ENCODE measurements around the gene JAZF1.

JAZF1 gene

GRCh38 chr7:28093623-28094232 is 86.9 kb downstream of the JAZF1 start:
- WGBS: 65% methylated on average over 8 of the region's 9 CpGs
- Histone ChIP-seq H3K4me1 (ENCODE audit: control insufficient read depth, insufficient read depth, low read depth, low read length) (peaks cover 5% of the 10 kb centered on the region), H3K79me1 (replicated peaks; ENCODE audit: low read length, poor library complexity, severe bottlenecking) (peaks cover 35% of the 10 kb centered on the region)

GRCh38 chr7:28091190-28091589 is 89.4 kb downstream of the JAZF1 start:
- Histone ChIP-seq H2BK5ac (ENCODE audit: low read depth, low read length, poor library complexity, severe bottlenecking) (no peak overlapping the region), H2AFZ (ENCODE audit: low read depth, low read length) (no peak overlapping the region), H2BK15ac (ENCODE audit: low read depth, poor library complexity, severe bottlenecking) (no peak overlapping the region), H4K91ac (ENCODE audit: low read length) (no peak overlapping the region), H2BK120ac (ENCODE audit: low read depth, low read length) (no peak overlapping the region), H3K36me3 (ENCODE audit: control insufficient read depth in 1 of 2, insufficient read depth in 2 of 2, low read depth in 1 of 2, low read length in 2 of 2) (no peaks in the 10 kb centered on the region), H3K4me1 (ENCODE audit: control insufficient read depth, insufficient read depth, low read depth, low read length) (peaks cover 5% of the 10 kb centered on the region), H3K23ac (ENCODE audit: low read length in 2 of 2) (no peak overlapping the region), H3K4ac (ENCODE audit: low read depth in 1 of 2, low read length in 2 of 2) (no peak overlapping the region), H3K9me3 (ENCODE audit: control insufficient read depth, low read length) (no peaks in the 10 kb centered on the region), H3K4me2 (ENCODE audit: low read length, poor library complexity, severe bottlenecking) (no peak overlapping the region), H3K14ac (ENCODE audit: low read length in 2 of 2) (no peak overlapping the region), H3K18ac (ENCODE audit: low read depth in 1 of 2, low read length in 2 of 2) (no peak overlapping the region), H3K9ac (ENCODE audit: low read length) (no peak overlapping the region), H3K27ac (ENCODE audit: low read length, poor library complexity, severe bottlenecking) (no peak overlapping the region), H3K79me1 (replicated peaks; ENCODE audit: low read length, poor library complexity, severe bottlenecking) (peaks cover 36% of the 10 kb centered on the region), H2AK5ac (ENCODE audit: low read length, severe bottlenecking) (no peak overlapping the region), H2BK12ac (ENCODE audit: low read length in 2 of 2) (no peak overlapping the region), H3K27me3 (ENCODE audit: control insufficient read depth in 1 of 2, insufficient read depth in 1 of 2, low read length in 2 of 2) (no peaks in the 10 kb centered on the region), H4K8ac (ENCODE audit: low read length) (no peak overlapping the region), H3K4me3 (ENCODE audit: insufficient read depth in 1 of 2, low read depth in 1 of 2, low read length in 2 of 2) (no peak overlapping the region)
- DNase-seq: no peak
- WGBS: no CpG with 5 or more reads among the region's 1 CpG

More at GRCh38 chr7:28093623-28094232, 86.9 kb downstream of the JAZF1 start:
- no peak overlapping the region for H2AFZ ChIP-seq (ENCODE audit: low read depth, low read length)
- H3K36me3 ChIP-seq (ENCODE audit: control insufficient read depth in 1 of 2, insufficient read depth in 2 of 2, low read depth in 1 of 2, low read length in 2 of 2): no peaks in the 10 kb centered on the region
- H3K4me3 ChIP-seq (ENCODE audit: insufficient read depth in 1 of 2, low read depth in 1 of 2, low read length in 2 of 2): no peak overlapping the region
- no peak overlapping the region for H2BK120ac ChIP-seq (ENCODE audit: low read depth, low read length)
- peak; percentile 76 for DNase-seq
- H3K18ac ChIP-seq (ENCODE audit: low read depth in 1 of 2, low read length in 2 of 2): no peak overlapping the region
- H3K14ac ChIP-seq (ENCODE audit: low read length in 2 of 2): no peak overlapping the region
- no peaks in the 10 kb centered on the region for H3K9me3 ChIP-seq (ENCODE audit: control insufficient read depth, low read length)
- H2BK15ac ChIP-seq (ENCODE audit: low read depth, poor library complexity, severe bottlenecking): no peak overlapping the region
- H3K27me3 ChIP-seq (ENCODE audit: control insufficient read depth in 1 of 2, insufficient read depth in 1 of 2, low read length in 2 of 2): no peaks in the 10 kb centered on the region
- H4K8ac ChIP-seq (ENCODE audit: low read length): no peak overlapping the region
- no peak overlapping the region for H2BK12ac ChIP-seq (ENCODE audit: low read length in 2 of 2)
- H2AK5ac ChIP-seq (ENCODE audit: low read length, severe bottlenecking): no peak overlapping the region
- no peak overlapping the region for H4K91ac ChIP-seq (ENCODE audit: low read length)
- H3K9ac ChIP-seq (ENCODE audit: low read length): peak overlapping the region; percentile 24
- H3K27ac ChIP-seq (ENCODE audit: low read length, poor library complexity, severe bottlenecking): no peak overlapping the region
- no peak overlapping the region for H3K23ac ChIP-seq (ENCODE audit: low read length in 2 of 2)
- no peak overlapping the region for H3K4ac ChIP-seq (ENCODE audit: low read depth in 1 of 2, low read length in 2 of 2)
- H3K4me2 ChIP-seq (ENCODE audit: low read length, poor library complexity, severe bottlenecking): no peak overlapping the region
- no peak overlapping the region for H2BK5ac ChIP-seq (ENCODE audit: low read depth, low read length, poor library complexity, severe bottlenecking)

- Histone ChIP-seq H3K4me1 (ENCODE audit: control insufficient read depth, insufficient read depth, low read depth, low read length) (peaks cover 3% of the 10 kb centered on the region), H3K4ac (ENCODE audit: low read depth in 1 of 2, low read length in 2 of 2) (no peak overlapping the region), H3K18ac (ENCODE audit: low read depth in 1 of 2, low read length in 2 of 2) (no peak overlapping the region), H2BK12ac (ENCODE audit: low read length in 2 of 2) (no peak overlapping the region), H3K4me2 (ENCODE audit: low read length, poor library complexity, severe bottlenecking) (no peak overlapping the region), H4K91ac (ENCODE audit: low read length) (no peak overlapping the region), H3K4me3 (ENCODE audit: insufficient read depth in 1 of 2, low read depth in 1 of 2, low read length in 2 of 2) (no peak overlapping the region), H3K27me3 (ENCODE audit: control insufficient read depth in 1 of 2, insufficient read depth in 1 of 2, low read length in 2 of 2) (no peaks in the 10 kb centered on the region), H3K14ac (ENCODE audit: low read length in 2 of 2) (no peak overlapping the region), H2BK120ac (ENCODE audit: low read depth, low read length) (no peak overlapping the region), H2BK15ac (ENCODE audit: low read depth, poor library complexity, severe bottlenecking) (no peak overlapping the region), H3K23ac (ENCODE audit: low read length in 2 of 2) (no peak overlapping the region), H3K79me1 (replicated peaks; ENCODE audit: low read length, poor library complexity, severe bottlenecking) (peaks cover 27% of the 10 kb centered on the region), H3K27ac (ENCODE audit: low read length, poor library complexity, severe bottlenecking) (no peak overlapping the region), H3K36me3 (ENCODE audit: control insufficient read depth in 1 of 2, insufficient read depth in 2 of 2, low read depth in 1 of 2, low read length in 2 of 2) (no peaks in the 10 kb centered on the region), H3K9me3 (ENCODE audit: control insufficient read depth, low read length) (no peaks in the 10 kb centered on the region), H4K8ac (ENCODE audit: low read length) (no peak overlapping the region), H2AFZ (ENCODE audit: low read depth, low read length) (no peak overlapping the region), H2AK5ac (ENCODE audit: low read length, severe bottlenecking) (no peak overlapping the region), H2BK5ac (ENCODE audit: low read depth, low read length, poor library complexity, severe bottlenecking) (no peak overlapping the region), H3K9ac (ENCODE audit: low read length) (peak overlapping the region; percentile 20)
- no peak for DNase-seq
- over 99% methylated on average over 4 of the region's 6 CpGs for WGBS
These were observed 91.5 kb downstream of the JAZF1 start for GRCh38 chr7:28088901-28089714.

GRCh38 chr7:28088032-28088431 is 92.6 kb downstream of the JAZF1 start:
- WGBS: 84% methylated on average over 2 of the region's 4 CpGs
- no peak overlapping the region for H2AFZ ChIP-seq (ENCODE audit: low read depth, low read length)
- no peak overlapping the region for H3K4me2 ChIP-seq (ENCODE audit: low read length, poor library complexity, severe bottlenecking)
- H3K9me3 ChIP-seq (ENCODE audit: control insufficient read depth, low read length): no peaks in the 10 kb centered on the region
- DNase-seq: no peak
- no peak overlapping the region for H2BK5ac ChIP-seq (ENCODE audit: low read depth, low read length, poor library complexity, severe bottlenecking)
- H3K36me3 ChIP-seq (ENCODE audit: control insufficient read depth in 1 of 2, insufficient read depth in 2 of 2, low read depth in 1 of 2, low read length in 2 of 2): no peaks in the 10 kb centered on the region
- H3K14ac ChIP-seq (ENCODE audit: low read length in 2 of 2): no peak overlapping the region
- no peak overlapping the region for H2BK15ac ChIP-seq (ENCODE audit: low read depth, poor library complexity, severe bottlenecking)
- H2AK5ac ChIP-seq (ENCODE audit: low read length, severe bottlenecking): no peak overlapping the region
- H3K4ac ChIP-seq (ENCODE audit: low read depth in 1 of 2, low read length in 2 of 2): no peak overlapping the region
- H3K9ac ChIP-seq (ENCODE audit: low read length): peak overlapping the region; percentile 58
- H3K27me3 ChIP-seq (ENCODE audit: control insufficient read depth in 1 of 2, insufficient read depth in 1 of 2, low read length in 2 of 2): no peaks in the 10 kb centered on the region
- no peak overlapping the region for H3K23ac ChIP-seq (ENCODE audit: low read length in 2 of 2)
- peak overlapping the region in 1 of 2 experiments; percentile 50 for H3K4me3 ChIP-seq (ENCODE audit: insufficient read depth in 1 of 2, low read depth in 1 of 2, low read length in 2 of 2)
- H3K79me1 ChIP-seq (replicated peaks; ENCODE audit: low read length, poor library complexity, severe bottlenecking): peaks cover 29% of the 10 kb centered on the region
- peaks cover 3% of the 10 kb centered on the region for H3K4me1 ChIP-seq (ENCODE audit: control insufficient read depth, insufficient read depth, low read depth, low read length)
- H4K91ac ChIP-seq (ENCODE audit: low read length): no peak overlapping the region
- H3K27ac ChIP-seq (ENCODE audit: low read length, poor library complexity, severe bottlenecking): no peak overlapping the region
- H3K18ac ChIP-seq (ENCODE audit: low read depth in 1 of 2, low read length in 2 of 2): no peak overlapping the region
- no peak overlapping the region for H2BK12ac ChIP-seq (ENCODE audit: low read length in 2 of 2)
- no peak overlapping the region for H4K8ac ChIP-seq (ENCODE audit: low read length)
- H2BK120ac ChIP-seq (ENCODE audit: low read depth, low read length): no peak overlapping the region
